Activated CD8-positive, alpha-beta memory T cell treated with anti-CD3 and anti-CD28 coated beads, Interleukin-2, amount 50 U/mL, for 4 hours (primary cell): ENCODE measurements around the gene ZNF214.
"Not testable (repeated sequence)": the region's sequence is repeated elsewhere in the genome, so short reads cannot be mapped to it uniquely, and the experiment has no call there.

Experiments used
- DNase-seq: peaks from one replicate; pipeline ENCODE4 v3.0.0-alpha.2; 2020

Gene ZNF214

GRCh38 chr11:6986487-6986886 is 33.7 kb downstream of the ZNF214 start:
- DNase-seq = no peak

- DNase-seq = no peak
Observed at GRCh38 chr11:6979365-6979764, 40.8 kb downstream of the ZNF214 start.

GRCh38 chr11:6969854-6970253 is 50.3 kb downstream of the ZNF214 start:
- not testable (repeated sequence) for DNase-seq

GRCh38 chr11:6968816-6969215 is 51.3 kb downstream of the ZNF214 start:
- DNase-seq = no peak

GRCh38 chr11:6962673-6963072 is 57.5 kb downstream of the ZNF214 start:
- DNase-seq = no peak

- no peak for DNase-seq
Observed at GRCh38 chr11:6962141-6962540, 58.0 kb downstream of the ZNF214 start.

- not testable (repeated sequence) for DNase-seq
Observed at GRCh38 chr11:6954248-6954647, 65.9 kb downstream of the ZNF214 start.
